ENCODE results near the gene SDC3.

SDC3 gene

GRCh38 chr1:30875197-30875596, 33.4 kb downstream of the SDC3 start:
- no peak for TF ChIP-seq CTCF (IDR thresholded peaks at IDR 0.05; ENCODE audit: control insufficient read depth, extremely low read depth, insufficient read depth)
- no peak for DNase-seq (ENCODE audit: low read depth)
- no peak overlapping the region for H3K4me3 ChIP-seq (ENCODE audit: low read depth, low read length)

GRCh38 chr1:30874176-30874575, 34.4 kb downstream of the SDC3 start:
- no peak overlapping the region for H3K4me3 ChIP-seq (ENCODE audit: low read depth, low read length)
- TF ChIP-seq CTCF (IDR thresholded peaks at IDR 0.05; ENCODE audit: control insufficient read depth, extremely low read depth, insufficient read depth) = no peak
- no peak for DNase-seq (ENCODE audit: low read depth)

- no peak for DNase-seq (ENCODE audit: low read depth)
- TF ChIP-seq CTCF (IDR thresholded peaks at IDR 0.05; ENCODE audit: control insufficient read depth, extremely low read depth, insufficient read depth) = no peak
- no peak overlapping the region for H3K4me3 ChIP-seq (ENCODE audit: low read depth, low read length)
Measured at GRCh38 chr1:30872948-30873263, 35.7 kb downstream of the SDC3 start.

GRCh38 chr1:30872033-30872947, 36.3 kb downstream of the SDC3 start:
- no peak for TF ChIP-seq CTCF (IDR thresholded peaks at IDR 0.05; ENCODE audit: control insufficient read depth, extremely low read depth, insufficient read depth)
- H3K4me3 ChIP-seq (ENCODE audit: low read depth, low read length) = no peak overlapping the region
- DNase-seq (ENCODE audit: low read depth) = no peak

GRCh38 chr1:30871276-30871871, 37.2 kb downstream of the SDC3 start:
- H3K4me3 ChIP-seq (ENCODE audit: low read depth, low read length) = no peak overlapping the region
- DNase-seq (ENCODE audit: low read depth) = no peak
- no peak for TF ChIP-seq CTCF (IDR thresholded peaks at IDR 0.05; ENCODE audit: control insufficient read depth, extremely low read depth, insufficient read depth)

- no peak overlapping the region for H3K4me3 ChIP-seq (ENCODE audit: low read depth, low read length)
- no peak for TF ChIP-seq CTCF (IDR thresholded peaks at IDR 0.05; ENCODE audit: control insufficient read depth, extremely low read depth, insufficient read depth)
- no peak for DNase-seq (ENCODE audit: low read depth)
Measured at GRCh38 chr1:30870656-30871055, 37.9 kb downstream of the SDC3 start.
